CD4-positive, alpha-beta memory T cell (primary cell): Measurements from ENCODE around the gene CEP43. TPM values are rescaled to one million over a fixed set of nuclear protein-coding genes. Genes with fewer than 3 reads are reported as not detected.

Experiments
- microRNA-seq: library from miRNA; unstranded; fragments of <30 nt; microRNA quantifications from one replicate; pipeline ENCODE4 v1.2.0, GENCODE V29; 2021; ENCODE audit warnings: borderline replicate concordance, borderline number of aligned reads, borderline microRNAs expressed, mixed read lengths
- polyA plus RNA-seq, 2 donors: library from polyadenylated mRNA; unstranded; fragments of 300-500 nt; fragmentation: Illumina TruSeq; gene quantifications; one replicate each; pipeline ENCODE4 v1.2.3, GENCODE V29; 2021
- total RNA-seq, 2 experiments: library from RNA; stranded (reverse); gene quantifications; one replicate each; pipeline ENCODE4 v1.2.3, GENCODE V29; 2021

The CEP43 gene
- total and polyA plus RNA-seq, 4 experiments from 2014 or later: 4.1 to 24.9 (median 11.9) TPM

Small RNA genes within 50 kb of the gene (microRNA-seq; reads per million reads assigned to microRNA genes)
- gene MIR3939: not detected

Other genes starting within 250 kb of the CEP43 start
- gene RNASET2, start 42.8 kb upstream of the CEP43 start, total RNA-seq: 100 to 1,000 TPM; 296 to 306 TPM
- 100 to 1,000 TPM; 544 to 586 TPM for gene RNASET2, start 42.8 kb upstream of the CEP43 start, polyA plus RNA-seq
- 10 to 100 TPM; 21.7 to 23.7 TPM for gene CCR6, start 123.7 kb downstream of the CEP43 start, total RNA-seq
- 100 to 1,000 TPM in 1 of 2 donors, 10 to 100 TPM in 1; 98.7 to 124 TPM for gene CCR6, start 123.7 kb downstream of the CEP43 start, polyA plus RNA-seq
- gene GPR31, start 158.6 kb downstream of the CEP43 start, total RNA-seq: not detected
- not detected for gene GPR31, start 158.6 kb downstream of the CEP43 start, polyA plus RNA-seq